Choroid plexus epithelial cell (primary cell): ENCODE data around the gene METTL27.
A peak's percentile ranks its signal among the peaks of the same experiment; 100 is the strongest.

ENCODE experiments used
- DNase-seq: peaks from one replicate; pipeline ENCODE4 v3.0.0-alpha.2; 2010; ENCODE audit warnings: low read depth
- H3K4me3 ChIP-seq: 2 replicates; pipeline ENCODE4 v1.5.1; 2011; ENCODE audit warnings: low read depth, mild to moderate bottlenecking, control low read depth, low read length, moderate library complexity
- CTCF ChIP-seq: conservative IDR thresholded peaks from 2 replicates; pipeline ENCODE4 v1.5.1; 2011; ENCODE audit warnings: low read depth, mild to moderate bottlenecking, control low read depth, inconsistent platforms, low read length, moderate library complexity

The METTL27 gene

DNA sequence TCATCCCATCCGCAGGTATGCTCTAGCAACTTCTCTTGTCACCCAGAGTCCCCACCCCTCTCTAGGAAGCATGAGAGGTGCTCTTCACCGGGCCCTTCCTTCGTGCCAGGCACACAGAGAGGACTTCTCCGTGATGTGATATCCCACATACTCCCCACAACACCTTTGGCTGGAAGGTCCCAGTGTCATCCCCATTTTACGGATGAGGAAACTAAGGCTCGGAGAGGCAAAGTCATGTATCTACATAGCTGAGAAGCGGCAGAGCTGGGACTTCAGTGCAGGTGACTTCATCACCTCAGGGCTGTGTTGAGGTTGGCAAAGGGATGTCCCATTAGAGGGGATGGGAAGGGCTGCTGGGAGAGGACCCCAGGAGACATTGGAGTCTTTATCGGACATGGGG is 34.0 kb upstream of the METTL27 start:
- no peak for TF ChIP-seq CTCF
- DNase-seq = no peak
- no peak overlapping the region for H3K4me3 ChIP-seq

DNA sequence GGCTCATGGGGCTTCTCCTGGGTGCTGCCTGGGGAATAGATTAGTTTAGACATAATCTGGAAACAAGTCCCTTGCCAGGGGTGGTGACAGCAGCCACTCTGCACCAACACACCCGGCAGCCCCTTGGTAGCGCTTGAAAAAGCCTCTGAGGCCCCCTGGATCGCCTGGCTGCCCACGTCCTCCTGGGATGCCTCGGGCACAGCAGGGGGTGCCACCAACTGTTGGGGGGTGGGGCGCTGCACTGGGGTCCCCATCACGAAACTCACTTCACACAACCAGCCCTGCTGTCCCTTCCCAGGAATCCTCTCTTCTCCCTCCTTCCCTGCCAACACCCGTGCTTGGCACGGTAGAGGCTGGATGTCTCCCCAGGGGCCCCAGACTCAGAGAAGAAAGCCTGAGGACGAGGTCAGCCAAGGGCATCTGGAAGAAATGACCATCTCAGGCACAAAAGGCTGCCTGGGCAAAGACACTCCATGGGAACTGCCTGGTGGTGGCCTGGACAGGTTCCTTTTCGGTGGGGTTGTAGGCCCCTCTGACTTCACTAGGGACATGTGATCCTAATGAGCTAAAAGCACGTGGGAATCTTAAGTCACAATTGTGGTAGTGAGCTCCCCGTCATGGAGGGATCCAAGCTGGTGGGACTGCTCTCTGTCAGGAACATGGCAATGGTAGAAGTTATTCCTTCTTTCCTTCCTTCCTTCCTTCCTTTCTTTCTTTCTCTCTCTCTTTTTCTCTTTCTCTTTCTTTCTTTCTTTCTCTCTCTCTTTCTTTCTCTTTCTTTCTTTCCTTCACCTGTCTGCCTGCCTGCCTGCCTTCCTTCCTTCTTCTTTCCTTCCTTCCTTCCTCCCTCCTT is 30.0 kb upstream of the METTL27 start:
- no peak for TF ChIP-seq CTCF
- DNase-seq = no peak
- H3K4me3 ChIP-seq = no peak overlapping the region

DNA sequence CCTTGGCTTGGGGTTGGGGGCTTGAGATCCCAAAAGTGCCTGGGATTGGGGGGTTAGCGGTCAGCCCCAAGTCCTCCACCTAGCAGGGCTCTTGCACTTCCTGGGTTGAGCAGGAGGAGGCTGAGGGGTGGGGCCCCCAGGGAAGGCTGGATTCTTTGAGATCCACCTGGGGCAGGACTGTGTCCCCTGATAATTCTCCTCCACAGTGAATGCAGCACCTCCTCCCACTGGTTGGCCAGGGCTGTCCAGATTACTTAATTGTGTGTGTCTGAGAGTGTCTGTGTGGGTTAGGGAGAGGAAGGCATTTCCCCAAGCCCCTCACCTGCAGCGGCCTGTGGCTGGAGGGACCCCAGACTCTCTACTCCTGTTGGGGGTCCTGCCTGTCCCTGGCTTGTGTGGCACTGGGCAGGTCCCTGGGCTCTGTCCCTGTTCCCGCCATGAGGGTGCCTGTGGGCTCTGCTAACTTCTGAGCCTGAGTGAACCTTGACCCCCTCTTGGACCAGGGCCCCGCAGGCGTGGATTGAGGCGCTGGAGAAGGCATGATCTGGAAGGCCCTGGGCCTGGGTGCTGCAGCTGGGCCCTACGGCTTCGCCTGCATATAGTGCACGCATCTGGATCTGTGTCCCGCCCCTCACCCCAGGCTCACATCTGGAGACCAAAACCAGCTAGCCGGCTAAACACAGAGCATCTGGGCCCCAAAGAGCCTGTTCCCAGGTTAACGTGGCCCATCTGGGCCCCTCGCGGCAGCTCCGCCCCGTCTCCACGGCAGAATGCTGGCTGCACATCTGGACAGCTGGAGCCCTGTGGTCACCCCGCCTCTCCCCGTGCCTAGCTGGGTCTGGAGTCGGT is 29.1 kb upstream of the METTL27 start:
- no peak overlapping the region for H3K4me3 ChIP-seq
- TF ChIP-seq CTCF = no peak
- DNase-seq = no peak

- no peak for DNase-seq
- no peak overlapping the region for H3K4me3 ChIP-seq
- no peak for TF ChIP-seq CTCF
Measured at GRCh38 chr7:73870041-73870492, 27.8 kb upstream of the METTL27 start.

GRCh38 chr7:73869011-73869798 is 26.9 kb upstream of the METTL27 start:
- TF ChIP-seq CTCF = no peak
- peak; percentile 58 for DNase-seq
- H3K4me3 ChIP-seq = no peak overlapping the region

DNA sequence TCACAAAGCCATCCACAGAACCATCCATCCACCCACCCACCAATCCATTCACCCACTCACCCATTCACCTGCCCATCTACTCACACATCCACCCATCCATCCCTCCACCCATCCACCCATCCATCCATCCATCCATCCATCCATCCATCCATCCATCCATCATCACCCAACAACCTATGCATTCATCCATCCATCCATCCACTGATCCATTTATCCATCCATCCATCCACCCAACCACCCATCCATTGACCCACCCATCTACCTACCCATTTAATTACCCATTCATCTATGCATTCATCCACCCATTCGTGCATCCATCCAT is 24.1 kb upstream of the METTL27 start:
- no peak for DNase-seq
- TF ChIP-seq CTCF = no peak

More for the DNA sequence above, 24.1 kb upstream of the METTL27 start:
- no peak overlapping the region for H3K4me3 ChIP-seq
